SK-N-MC (cell line): ENCODE results near the gene KCTD5.

Source experiments
- DNase-seq: peaks from one replicate; pipeline ENCODE4 v3.0.0-alpha.2; 2011; ENCODE audit warnings: low read depth, low spot score
- H3K27ac ChIP-seq: fragments of 200-600 bp; sonication (generic); 2 replicates; pipeline ENCODE4 v1.5.1; 2016; ENCODE audit warnings: mixed run types
- H3K36me3 ChIP-seq: fragments of 200-600 bp; sonication (generic); 2 replicates; pipeline ENCODE4 v1.6.1; 2017; ENCODE audit warnings: antibody characterized with exemption, low read length, mixed read lengths; ENCODE audit not compliant: insufficient read depth
- H3K4me3 ChIP-seq: fragments of 200-600 bp; sonication (generic); 2 replicates; pipeline ENCODE4 v1.5.1; 2016
- H3K9ac ChIP-seq: fragments of 200-600 bp; sonication (generic); 2 replicates; pipeline ENCODE4 v1.8.0; 2017; ENCODE audit warnings: mixed run types, mixed read lengths; ENCODE audit not compliant: insufficient read length
- H3K9me3 ChIP-seq: fragments of 200-600 bp; sonication (generic); 2 replicates; pipeline ENCODE4 v1.6.1; 2017; ENCODE audit warnings: low read depth, mild to moderate bottlenecking, antibody characterized with exemption, low read length, moderate library complexity, mixed read lengths
- EZH2 ChIP-seq: fragments of 200-600 bp; sonication (generic); IDR thresholded peaks from one replicate; pipeline ENCODE4 v1.6.1; 2017; ENCODE audit warnings: antibody characterized with exemption
- FOXP2 ChIP-seq: optimal IDR thresholded peaks from 2 replicates; pipeline ENCODE3; 2011; ENCODE audit warnings: mild to moderate bottlenecking, moderate library complexity; ENCODE audit not compliant: insufficient read depth; ENCODE audit errors: extremely low read length, control extremely low read depth
- POLR2AphosphoS5 ChIP-seq: IDR thresholded peaks from 2 replicates; pipeline ENCODE4 v1.6.1; 2012; ENCODE audit warnings: mild to moderate bottlenecking, low read depth, low read length, borderline replicate concordance

The KCTD5 gene

GRCh38 chr16:2708290-2708639, 25.9 kb downstream of the KCTD5 start:
- no peak overlapping the region for H3K9ac ChIP-seq
- H3K4me3 ChIP-seq, result no peak overlapping the region
- DNase-seq, result no peak
- no peaks in the 10 kb centered on the region; the same call in 1 of the 2 replicates for H3K36me3 ChIP-seq
- no peak overlapping the region for H3K27ac ChIP-seq
- no peaks in the 10 kb centered on the region for H3K9me3 ChIP-seq
- no peak for TF ChIP-seq FOXP2
- no peak for TF ChIP-seq POLR2AphosphoS5

DNA sequence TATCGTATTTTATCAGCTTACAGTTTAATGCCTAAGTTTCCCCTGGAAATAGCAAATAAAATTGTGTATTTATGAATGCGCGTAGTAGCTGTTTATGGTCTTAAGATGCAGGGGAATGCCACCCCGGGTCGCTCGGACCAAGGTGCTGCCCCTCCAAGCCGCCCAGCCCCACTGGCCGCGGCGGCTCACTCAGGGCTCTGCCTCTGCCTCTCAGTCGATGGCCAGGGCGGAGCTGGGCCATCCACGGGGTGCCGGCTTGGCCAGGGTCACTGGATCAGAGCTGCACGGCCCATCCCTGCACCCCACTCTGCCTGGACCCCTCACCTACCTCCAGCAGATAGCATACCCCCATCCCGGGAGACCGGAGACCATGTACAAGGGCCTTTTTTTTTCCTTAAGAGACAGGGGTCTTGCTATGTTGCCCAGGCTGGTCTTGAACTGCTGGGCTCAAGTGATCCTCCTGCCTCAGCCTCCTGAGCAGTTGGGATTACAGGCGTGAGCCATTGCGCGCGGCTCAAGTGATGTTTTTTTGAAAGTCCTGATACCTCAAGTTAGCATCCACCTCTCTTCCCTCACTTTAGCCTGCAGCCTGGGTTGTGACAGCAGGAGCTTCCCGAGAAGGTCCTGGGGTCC, 26.7 kb downstream of the KCTD5 start:
- Histone ChIP-seq H3K9ac (no peak overlapping the region), H3K4me3 (no peak overlapping the region), H3K36me3 (no peaks in the 10 kb centered on the region; the same call in 1 of the 2 replicates), H3K9me3 (no peaks in the 10 kb centered on the region), H3K27ac (no peak overlapping the region)
- no peak for DNase-seq
- TF ChIP-seq POLR2AphosphoS5 (no peak), FOXP2 (no peak), EZH2 (no peak)

GRCh38 chr16:2709588-2709984, 27.3 kb downstream of the KCTD5 start:
- no peaks in the 10 kb centered on the region for H3K9me3 ChIP-seq
- H3K36me3 ChIP-seq, result no peaks in the 10 kb centered on the region; the same call in 1 of the 2 replicates
- DNase-seq, result no peak
- TF ChIP-seq FOXP2 (no peak), POLR2AphosphoS5 (no peak), EZH2 (no peak)
- H3K27ac ChIP-seq, result no peak overlapping the region
- no peak overlapping the region for H3K9ac ChIP-seq
- H3K4me3 ChIP-seq, result no peak overlapping the region

DNA sequence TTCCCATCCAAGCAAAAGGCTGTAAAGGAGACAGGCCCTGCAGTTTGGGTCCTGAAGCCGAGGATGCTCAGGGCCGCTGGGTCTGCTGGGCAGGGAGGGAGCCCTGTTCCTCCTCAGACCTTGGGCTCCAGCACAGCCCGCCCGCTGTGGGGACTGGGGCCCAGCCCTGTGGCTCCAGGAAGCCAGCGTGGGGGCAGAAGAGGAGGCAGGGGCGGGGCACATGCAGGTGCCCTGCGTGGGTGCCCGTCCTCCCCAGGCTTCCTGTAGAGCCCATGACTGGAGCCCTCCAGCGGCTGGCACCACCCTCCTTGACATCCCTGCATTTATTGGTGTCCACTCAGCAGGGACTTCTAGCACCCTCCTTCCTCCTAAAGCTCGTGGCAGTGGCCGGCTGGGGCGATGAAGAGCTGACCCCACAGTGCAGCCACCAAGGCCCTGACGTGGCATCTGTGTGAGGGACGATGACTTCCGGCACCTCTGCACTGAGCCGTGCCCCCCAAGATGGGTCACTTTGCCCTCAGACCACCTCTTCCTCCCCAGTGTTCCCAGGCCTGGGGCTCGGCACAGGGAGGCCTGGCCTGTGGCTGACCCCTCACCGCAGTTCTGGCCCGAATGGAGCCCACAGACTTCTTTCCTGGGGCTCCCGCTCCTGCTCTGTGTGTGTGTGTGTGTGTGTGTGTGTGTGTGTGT, 27.8 kb downstream of the KCTD5 start:
- no peak overlapping the region for H3K4me3 ChIP-seq
- DNase-seq, result no peak
- no peaks in the 10 kb centered on the region for H3K9me3 ChIP-seq
- no peak overlapping the region for H3K9ac ChIP-seq
- H3K27ac ChIP-seq, result no peak overlapping the region
- TF ChIP-seq FOXP2 (no peak), EZH2 (no peak), POLR2AphosphoS5 (no peak)
- H3K36me3 ChIP-seq, result no peaks in the 10 kb centered on the region; the same call in 1 of the 2 replicates

- Histone ChIP-seq H3K4me3 (no peak overlapping the region), H3K9me3 (no peaks in the 10 kb centered on the region), H3K36me3 (no peaks in the 10 kb centered on the region; the same call in 1 of the 2 replicates), H3K9ac (no peak overlapping the region), H3K27ac (no peak overlapping the region)
- DNase-seq, result no peak
- TF ChIP-seq EZH2, result no peak
- TF ChIP-seq FOXP2, result no peak
- TF ChIP-seq POLR2AphosphoS5, result no peak
Measured at GRCh38 chr16:2710711-2711231, 28.4 kb downstream of the KCTD5 start.

GRCh38 chr16:2711370-2712062, 29.2 kb downstream of the KCTD5 start:
- H3K9me3 ChIP-seq, result no peaks in the 10 kb centered on the region
- no peak overlapping the region for H3K4me3 ChIP-seq
- no peak overlapping the region for H3K9ac ChIP-seq
- DNase-seq, result no peak
- no peaks in the 10 kb centered on the region; the same call in 1 of the 2 replicates for H3K36me3 ChIP-seq
- no peak overlapping the region for H3K27ac ChIP-seq
- TF ChIP-seq POLR2AphosphoS5, result no peak
- no peak for TF ChIP-seq EZH2
- no peak for TF ChIP-seq FOXP2

DNA sequence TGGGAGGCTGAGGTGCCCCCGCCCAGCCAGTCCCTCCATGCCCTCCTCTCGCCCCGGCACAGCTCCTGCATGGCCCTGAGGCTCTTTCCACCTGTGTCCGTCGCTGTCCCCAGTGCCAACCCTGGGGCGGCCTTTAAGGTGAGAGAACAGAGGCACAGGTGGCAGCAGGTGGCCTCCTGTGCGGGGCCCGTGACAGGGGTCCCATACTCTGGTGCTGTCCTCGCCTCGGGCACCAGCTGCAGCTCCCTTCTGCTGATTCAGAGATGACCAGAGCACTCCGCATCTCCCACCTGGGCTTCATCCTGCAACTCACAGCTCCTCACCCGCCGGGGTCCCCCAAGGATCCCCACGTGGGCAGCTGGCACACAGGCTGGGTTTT, 29.7 kb downstream of the KCTD5 start:
- H3K36me3 ChIP-seq, result no peaks in the 10 kb centered on the region; the same call in 1 of the 2 replicates
- no peak for TF ChIP-seq FOXP2
- no peak for TF ChIP-seq POLR2AphosphoS5
- TF ChIP-seq EZH2, result no peak

DNA sequence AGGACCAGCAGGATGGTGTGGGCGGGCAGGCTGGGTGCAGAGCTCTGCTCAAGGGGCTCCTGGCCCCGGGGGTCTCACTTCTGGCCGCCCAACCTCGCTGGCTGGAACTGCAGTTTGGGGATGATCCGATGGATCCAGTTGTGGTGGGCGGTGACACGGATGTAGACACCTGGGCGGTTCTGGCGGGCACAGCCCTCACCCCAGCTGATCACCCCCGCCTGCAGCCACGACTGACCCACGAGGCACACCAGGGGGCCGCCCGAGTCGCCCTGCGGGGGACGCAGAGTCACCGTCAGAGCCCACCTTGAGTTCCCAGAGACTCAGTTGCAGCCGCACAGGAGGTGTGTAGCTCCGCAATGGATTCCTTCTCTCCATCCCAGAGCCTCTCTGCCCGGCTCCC, 30.2 kb downstream of the KCTD5 start:
- H3K9me3 ChIP-seq, result no peaks in the 10 kb centered on the region
- no peak overlapping the region for H3K27ac ChIP-seq
- H3K36me3 ChIP-seq, result no peaks in the 10 kb centered on the region; the same call in 1 of the 2 replicates
- no peak overlapping the region for H3K9ac ChIP-seq
- H3K4me3 ChIP-seq, result no peak overlapping the region
- TF ChIP-seq POLR2AphosphoS5 (no peak), FOXP2 (no peak), EZH2 (no peak)
- DNase-seq, result no peak

More for the DNA sequence above, 29.7 kb downstream of the KCTD5 start:
- Histone ChIP-seq H3K9ac (no peak overlapping the region), H3K9me3 (no peaks in the 10 kb centered on the region), H3K27ac (no peak overlapping the region), H3K4me3 (no peak overlapping the region)
- DNase-seq, result no peak
